AG04449 (cell line): Measurements from ENCODE around the gene GID4.

ENCODE experiments used
- CTCF ChIA-PET: fragments of 350-600 bp; formaldehyde crosslinking; extraction: SDS; loops from one replicate; lab custom pipeline; 2021; ENCODE audit warnings: antibody characterized with exemption; lab: Yijun Ruan, JAX
- POLR2A ChIA-PET: fragments of 400-600, 350-600 bp; formaldehyde crosslinking; extraction: SDS; loops from one replicate; lab custom pipeline; 2020; ENCODE audit warnings: antibody characterized with exemption, inconsistent platforms; lab: Yijun Ruan, JAX
- DNase-seq: peaks from one replicate; pipeline ENCODE4 v3.0.0-alpha.2; 2010; ENCODE audit warnings: low read depth, low spot score
- H3K4me3 ChIP-seq: 2 replicates; pipeline ENCODE4 v1.5.1; 2011; ENCODE audit warnings: low read depth, mild to moderate bottlenecking, control low read depth, low read length
- TF ChIP-seq, protein P1 (sequence below): IDR thresholded peaks from one replicate; pipeline ENCODE4 v1.5.1; 2011; ENCODE audit warnings: mild to moderate bottlenecking, moderate library complexity, low read length, control low read depth, inconsistent platforms; ENCODE audit not compliant: insufficient read depth; ENCODE audit errors: missing control alignments

The GID4 gene

DNA sequence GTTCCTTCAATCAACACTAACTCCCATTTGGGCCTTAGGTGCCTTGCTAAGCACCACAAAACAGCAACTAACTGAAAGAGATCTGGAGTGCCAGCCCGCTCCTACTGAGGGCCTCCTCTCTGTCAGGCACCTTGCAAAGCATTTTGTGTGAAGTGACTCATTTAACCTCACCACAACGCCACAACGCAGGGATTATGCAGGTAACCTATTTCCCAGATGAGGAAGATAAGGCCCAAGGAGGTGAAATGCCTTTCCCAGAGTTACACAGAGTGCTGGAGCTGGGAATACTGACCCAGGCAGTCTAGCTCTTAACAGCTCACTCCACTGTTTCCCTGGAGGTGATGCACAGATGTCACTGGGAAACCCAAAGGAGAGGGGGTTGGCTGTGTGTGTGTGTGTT is 33.7 kb upstream of the GID4 start:
- TF ChIP-seq, protein P1, sequence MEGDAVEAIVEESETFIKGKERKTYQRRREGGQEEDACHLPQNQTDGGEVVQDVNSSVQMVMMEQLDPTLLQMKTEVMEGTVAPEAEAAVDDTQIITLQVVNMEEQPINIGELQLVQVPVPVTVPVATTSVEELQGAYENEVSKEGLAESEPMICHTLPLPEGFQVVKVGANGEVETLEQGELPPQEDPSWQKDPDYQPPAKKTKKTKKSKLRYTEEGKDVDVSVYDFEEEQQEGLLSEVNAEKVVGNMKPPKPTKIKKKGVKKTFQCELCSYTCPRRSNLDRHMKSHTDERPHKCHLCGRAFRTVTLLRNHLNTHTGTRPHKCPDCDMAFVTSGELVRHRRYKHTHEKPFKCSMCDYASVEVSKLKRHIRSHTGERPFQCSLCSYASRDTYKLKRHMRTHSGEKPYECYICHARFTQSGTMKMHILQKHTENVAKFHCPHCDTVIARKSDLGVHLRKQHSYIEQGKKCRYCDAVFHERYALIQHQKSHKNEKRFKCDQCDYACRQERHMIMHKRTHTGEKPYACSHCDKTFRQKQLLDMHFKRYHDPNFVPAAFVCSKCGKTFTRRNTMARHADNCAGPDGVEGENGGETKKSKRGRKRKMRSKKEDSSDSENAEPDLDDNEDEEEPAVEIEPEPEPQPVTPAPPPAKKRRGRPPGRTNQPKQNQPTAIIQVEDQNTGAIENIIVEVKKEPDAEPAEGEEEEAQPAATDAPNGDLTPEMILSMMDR = no peak
- no peak overlapping the region for H3K4me3 ChIP-seq
- ChIA-PET CTCF (interaction anchor here (1.0 to 2.1 kb wide), 2 partner anchors 11 to 18 kb away, joined by 3 to 9 read pairs; no protein-coding TSS in a partner anchor), POLR2A (interaction anchor here (1.7 kb wide), 1 partner anchor 10 kb away, joined by 4 read pairs; no protein-coding TSS in a partner anchor)
- DNase-seq = no peak

DNA sequence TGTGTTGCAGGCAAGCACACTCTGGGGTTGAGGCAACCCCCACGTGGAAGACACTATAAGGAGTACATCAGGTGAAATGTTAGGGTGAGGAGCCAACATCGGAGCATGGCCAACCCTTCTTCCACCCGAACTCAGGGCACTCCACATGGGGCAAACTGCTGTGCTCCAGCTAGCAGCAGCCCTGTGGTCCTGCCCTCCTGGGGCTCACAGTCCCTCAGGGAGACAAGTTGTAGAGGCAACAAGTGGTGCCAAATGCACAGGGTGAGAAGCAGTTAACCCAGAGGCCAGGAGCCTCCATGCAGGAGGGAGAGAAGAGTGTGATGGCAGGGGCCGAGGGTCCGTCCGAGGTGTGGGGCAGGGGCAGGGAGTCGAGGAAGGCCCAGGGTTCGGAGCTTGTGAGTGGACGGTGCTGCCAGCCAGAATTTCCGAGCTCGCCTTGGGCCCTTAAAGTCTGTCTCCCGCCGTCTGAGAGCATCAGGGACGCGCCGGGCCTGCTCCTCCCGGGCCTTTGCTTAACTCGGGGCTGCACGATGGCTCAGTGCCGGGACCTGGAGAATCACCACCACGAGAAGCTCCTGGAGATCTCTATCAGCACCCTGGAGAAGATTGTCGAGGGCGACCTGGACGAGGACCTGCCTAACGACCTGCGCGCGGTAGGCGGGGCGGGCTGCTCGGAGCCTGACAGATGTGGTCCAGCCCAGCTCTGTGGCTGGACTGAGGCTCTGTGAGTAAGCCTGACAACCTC is 32.5 kb upstream of the GID4 start:
- no peak overlapping the region for H3K4me3 ChIP-seq
- no peak for DNase-seq
- TF ChIP-seq, protein P1 = no peak
- ChIA-PET CTCF (interaction anchor here (0.8 to 1.3 kb wide), 4 partner anchors 10 to 29 kb away, joined by 3 read pairs; no protein-coding TSS in a partner anchor), POLR2A (no interaction called here)

GRCh38 chr17:18008496-18009268 is 30.5 kb upstream of the GID4 start:
- TF ChIP-seq, protein P1 = no peak
- CTCF ChIA-PET = interaction anchor here (1.0 to 2.1 kb wide), 6 partner anchors 14 to 50 kb away, joined by 3 to 7 read pairs (median 6); no protein-coding TSS in a partner anchor
- DNase-seq = peak; percentile 63
- POLR2A ChIA-PET = interaction anchor here (0.5 kb wide), 1 partner anchor 83 kb away, joined by 3 read pairs; no protein-coding TSS in a partner anchor
- H3K4me3 ChIP-seq = no peak overlapping the region

DNA sequence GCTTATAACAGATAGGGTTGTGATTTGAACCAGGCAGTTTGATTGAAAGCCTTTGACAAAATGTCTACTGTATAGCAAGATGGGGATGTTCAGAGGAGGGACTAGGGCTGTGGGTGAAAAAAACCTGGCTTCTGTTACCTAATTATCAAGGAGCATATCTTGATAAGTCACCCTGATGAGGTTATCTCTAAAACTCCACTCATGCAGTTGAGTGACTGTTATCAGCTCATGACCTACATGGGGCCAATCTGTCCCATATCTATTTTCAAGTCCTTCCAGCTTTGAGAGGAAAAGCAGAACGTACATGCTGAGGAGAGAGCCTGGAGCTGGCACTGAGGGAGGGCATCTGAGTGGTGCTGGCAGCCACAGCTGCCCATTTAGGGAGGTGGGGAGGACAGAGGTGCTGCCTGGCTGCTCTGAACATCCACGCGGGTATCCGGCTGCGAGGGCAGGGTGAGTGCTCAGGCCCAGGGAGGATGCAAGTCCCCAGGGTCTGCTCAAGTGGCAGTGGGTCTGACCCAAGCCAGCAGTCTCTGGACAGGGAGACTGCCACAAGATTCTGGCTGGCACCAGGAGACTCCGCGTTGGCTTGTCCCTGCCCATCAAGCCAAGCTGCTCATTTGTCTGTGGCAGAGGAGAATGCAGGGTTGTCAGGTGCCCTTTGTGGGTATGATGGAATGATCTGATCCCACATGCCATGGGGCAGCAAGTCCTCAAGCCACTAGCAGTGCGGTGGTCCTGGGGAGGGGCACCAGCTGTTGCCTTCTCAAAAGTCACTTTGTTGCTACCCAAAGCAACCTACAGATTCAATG is 29.4 kb upstream of the GID4 start:
- ChIA-PET CTCF (interaction anchor here (1.2 to 2.1 kb wide), 3 partner anchors 22 to 26 kb away, joined by 3 to 7 read pairs (median 5); no protein-coding TSS in a partner anchor), POLR2A (no interaction called here)
- no peak for DNase-seq
- no peak overlapping the region for H3K4me3 ChIP-seq
- TF ChIP-seq, protein P1 = no peak

DNA sequence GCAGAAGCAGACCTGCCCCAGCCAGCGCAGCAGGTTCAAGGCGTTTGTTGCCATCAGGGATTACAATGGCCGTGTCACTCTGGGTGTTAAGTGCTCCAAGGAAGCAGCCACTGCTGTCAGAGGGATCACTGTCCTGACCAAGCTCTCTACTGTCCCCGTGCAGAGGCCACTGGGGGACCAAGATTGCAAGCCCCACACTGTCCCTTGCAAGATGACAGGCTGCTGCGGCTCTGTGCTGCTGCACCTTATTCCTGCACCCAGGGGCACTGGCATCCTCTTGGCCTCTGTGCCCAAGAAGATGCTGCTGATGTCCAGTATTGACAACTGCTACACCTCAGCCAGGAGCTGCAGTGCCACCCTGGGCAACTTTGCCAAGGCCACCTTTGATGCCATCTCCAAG is 27.9 kb upstream of the GID4 start:
- POLR2A ChIA-PET = no interaction called here
- no peak for DNase-seq
- CTCF ChIA-PET = interaction anchor here (0.8 to 1.3 kb wide), 2 partner anchors 27 to 92 kb away, joined by 3 to 5 read pairs; no protein-coding TSS in a partner anchor
- TF ChIP-seq, protein P1 = no peak
- no peak overlapping the region for H3K4me3 ChIP-seq
